HEK293T (cell line): ENCODE data around the gene DCAF15.

Source experiments
- CTCF ChIA-PET: fragments of 350-600 bp; formaldehyde crosslinking; extraction: SDS; loops from one replicate; lab custom pipeline; 2021; ENCODE audit warnings: antibody characterized with exemption, inconsistent platforms; lab: Yijun Ruan, JAX
- POLR2A ChIA-PET: fragments of 350-600 bp; formaldehyde crosslinking; extraction: SDS; loops from one replicate; lab custom pipeline; 2020; ENCODE audit warnings: antibody characterized with exemption, inconsistent platforms; lab: Yijun Ruan, JAX
- DNase-seq: peaks from one replicate; pipeline ENCODE4 v3.0.0; 2012; ENCODE audit warnings: mixed read lengths; ENCODE audit errors: extremely low spot score
- ARNT ChIP-seq: fragments of 450-650 bp; IDR thresholded peaks from 2 replicates; pipeline ENCODE4 v1.6.1; 2017; ENCODE audit warnings: mild to moderate bottlenecking
- BHLHE40 ChIP-seq: fragments of 450-650 bp; IDR thresholded peaks from 2 replicates; pipeline ENCODE4 v1.6.1; 2016; ENCODE audit warnings: mild to moderate bottlenecking, moderate library complexity, borderline replicate concordance
- CTBP1 ChIP-seq: fragments of 450-650 bp; IDR thresholded peaks from 2 replicates; pipeline ENCODE4 v1.6.1; 2016; ENCODE audit warnings: borderline replicate concordance
- ELF4 ChIP-seq: fragments of 450-650 bp; IDR thresholded peaks from 2 replicates; pipeline ENCODE4 v1.6.1; 2017; ENCODE audit warnings: antibody characterized with exemption
- FOXA1 ChIP-seq: fragments of 450-650 bp; IDR thresholded peaks from 2 replicates; pipeline ENCODE4 v1.6.1; 2016; ENCODE audit warnings: mild to moderate bottlenecking
- FOXK2 ChIP-seq: fragments of 450-650 bp; IDR thresholded peaks from 2 replicates; pipeline ENCODE4 v1.6.1; 2016; ENCODE audit warnings: mild to moderate bottlenecking
- FOXM1 ChIP-seq: fragments of 450-650 bp; IDR thresholded peaks from 2 replicates; pipeline ENCODE4 v1.6.1; 2017; ENCODE audit warnings: mild to moderate bottlenecking, borderline replicate concordance
- HDGF ChIP-seq: fragments of 450-650 bp; IDR thresholded peaks from 2 replicates; pipeline ENCODE4 v1.6.1; 2017; ENCODE audit warnings: antibody characterized with exemption, borderline replicate concordance
- L3MBTL2 ChIP-seq: fragments of 450-650 bp; conservative IDR thresholded peaks from 2 replicates; pipeline ENCODE4 v1.6.1; 2016; ENCODE audit warnings: mild to moderate bottlenecking
- LEF1 ChIP-seq: fragments of 450-650 bp; IDR thresholded peaks from 2 replicates; pipeline ENCODE4 v1.6.1; 2017; ENCODE audit warnings: mild to moderate bottlenecking, borderline replicate concordance
- NFRKB ChIP-seq: fragments of 450-650 bp; IDR thresholded peaks from 2 replicates; pipeline ENCODE4 v1.6.1; 2016; ENCODE audit warnings: mild to moderate bottlenecking, moderate library complexity
- PKNOX1 ChIP-seq: fragments of 450-650 bp; IDR thresholded peaks from 2 replicates; pipeline ENCODE4 v1.6.1; 2016
- SP1 ChIP-seq: fragments of 450-650 bp; IDR thresholded peaks from 2 replicates; pipeline ENCODE4 v1.6.1; 2017
- SUZ12 ChIP-seq: fragments of 450-650 bp; IDR thresholded peaks from 2 replicates; pipeline ENCODE4 v1.6.1; 2016; ENCODE audit warnings: mild to moderate bottlenecking
- TARDBP ChIP-seq: fragments of 450-650 bp; IDR thresholded peaks from 2 replicates; pipeline ENCODE4 v1.6.1; 2016
- ZNF384 ChIP-seq: fragments of 450-650 bp; IDR thresholded peaks from 2 replicates; pipeline ENCODE4 v1.6.1; 2016

The DCAF15 gene

GRCh38 chr19:13951799-13952153 lies 533 bp upstream of the DCAF15 start:
- TF ChIP-seq BHLHE40 (no peak), SP1 (no peak), CTBP1 (no peak; the same call in 1 of the 2 replicates), PKNOX1 (no peak), ZNF384 (no peak), L3MBTL2 (no peak), ARNT (no peak), FOXA1 (no peak), FOXK2 (no peak), NFRKB (no peak)
- no peak for DNase-seq
- CTCF ChIA-PET = interaction anchor here (1.2 to 1.7 kb wide), 2 partner anchors 19 to 163 kb away, joined by 3 read pairs; no protein-coding TSS in a partner anchor
- POLR2A ChIA-PET = interaction anchor here (1.1 to 2.4 kb wide), 6 partner anchors 13 to 122 kb away, joined by 3 to 9 read pairs (median 4); partner anchors contain the start of genes MISP3, PODNL1 and RFX1

GRCh38 chr19:13952931-13953531 lies 722 bp downstream of the DCAF15 start:
- CTCF ChIA-PET = interaction anchor here (0.9 to 1.7 kb wide), 2 partner anchors 17 to 120 kb away, joined by 3 read pairs; partner anchors contain the start of gene MISP3
- TF ChIP-seq SP1 (no peak), LEF1 (no peak), L3MBTL2 (no peak), CTBP1 (no peak), FOXM1 (no peak), HDGF (no peak), NFRKB (no peak), SUZ12 (no peak), ZNF384 (no peak), FOXK2 (no peak), FOXA1 (no peak), TARDBP (no peak)
- POLR2A ChIA-PET = interaction anchor here (0.5 to 2.4 kb wide), 10 partner anchors 14 to 544 kb away, joined by 3 to 9 read pairs (median 4); partner anchors contain the start of genes IL27RA, MISP3, PODNL1 and RFX1
- DNase-seq = no peak

GRCh38 chr19:13954185-13954584 lies 1.9 kb downstream of the DCAF15 start:
- no peak for DNase-seq
- TF ChIP-seq SP1 (no peak), PKNOX1 (no peak), L3MBTL2 (no peak), HDGF (no peak), CTBP1 (no peak), ELF4 (no peak), FOXK2 (no peak), FOXM1 (no peak), BHLHE40 (no peak), LEF1 (no peak), FOXA1 (no peak), SUZ12 (no peak), TARDBP (no peak), ARNT (no peak), ZNF384 (no peak), NFRKB (no peak)
- POLR2A ChIA-PET = interaction anchor here (1.2 to 2.4 kb wide), 2 partner anchors 15 to 52 kb away, joined by 6 to 9 read pairs; partner anchors contain the start of gene RFX1
- CTCF ChIA-PET = no interaction called here

GRCh38 chr19:13955662-13956364 lies 3.5 kb downstream of the DCAF15 start:
- ChIA-PET POLR2A (no interaction called here), CTCF (no interaction called here)

DNA sequence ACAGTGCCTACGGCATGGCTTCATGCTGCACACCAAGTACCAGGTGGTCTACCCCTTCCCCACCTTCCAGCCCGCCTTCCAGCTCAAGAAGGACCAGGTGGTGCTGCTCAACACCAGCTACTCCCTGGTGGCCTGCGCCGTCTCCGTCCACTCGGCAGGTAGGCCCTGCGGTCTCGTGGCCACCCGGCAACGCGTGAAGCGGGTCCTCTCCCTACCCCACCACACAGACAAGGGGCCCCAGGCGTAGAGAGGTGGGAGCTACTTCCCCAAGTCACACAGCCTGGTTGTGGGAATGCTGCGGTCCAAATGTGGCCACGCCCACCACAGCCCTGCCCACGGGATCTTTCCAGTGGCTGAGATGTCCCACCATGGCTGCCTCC lies 4.0 kb downstream of the DCAF15 start:
- TF ChIP-seq ARNT (no peak), SP1 (no peak), ZNF384 (no peak), NFRKB (no peak), TARDBP (no peak), PKNOX1 (no peak), LEF1 (no peak)
- CTCF ChIA-PET = no interaction called here
- no peak for DNase-seq
- POLR2A ChIA-PET = no interaction called here

More at GRCh38 chr19:13955662-13956364, 3.5 kb downstream of the DCAF15 start:
- DNase-seq = no peak
- TF ChIP-seq SUZ12 = no peak
- TF ChIP-seq HDGF = no peak
- TF ChIP-seq ARNT = no peak
- no peak for TF ChIP-seq FOXA1
- no peak for TF ChIP-seq ELF4
- no peak for TF ChIP-seq PKNOX1
- TF ChIP-seq BHLHE40 = no peak
- TF ChIP-seq TARDBP = no peak
- no peak for TF ChIP-seq ZNF384
- TF ChIP-seq SP1 = no peak
- TF ChIP-seq NFRKB = no peak
- no peak for TF ChIP-seq CTBP1
- TF ChIP-seq LEF1 = no peak
- TF ChIP-seq L3MBTL2 = no peak
- no peak for TF ChIP-seq FOXM1
- no peak for TF ChIP-seq FOXK2
